ENCODE data around the gene PRR14L. TPM values are rescaled to one million over a fixed set of nuclear protein-coding genes. Genes with fewer than 3 reads are reported as not detected.
"Not testable (repeated sequence)": the region's sequence is repeated elsewhere in the genome, so short reads cannot be mapped to it uniquely, and the experiment has no call there.

The PRR14L gene
- total RNA-seq, 4 donors from 2014 or later = 22.8 to 28.4 (median 27.3) TPM

DNA sequence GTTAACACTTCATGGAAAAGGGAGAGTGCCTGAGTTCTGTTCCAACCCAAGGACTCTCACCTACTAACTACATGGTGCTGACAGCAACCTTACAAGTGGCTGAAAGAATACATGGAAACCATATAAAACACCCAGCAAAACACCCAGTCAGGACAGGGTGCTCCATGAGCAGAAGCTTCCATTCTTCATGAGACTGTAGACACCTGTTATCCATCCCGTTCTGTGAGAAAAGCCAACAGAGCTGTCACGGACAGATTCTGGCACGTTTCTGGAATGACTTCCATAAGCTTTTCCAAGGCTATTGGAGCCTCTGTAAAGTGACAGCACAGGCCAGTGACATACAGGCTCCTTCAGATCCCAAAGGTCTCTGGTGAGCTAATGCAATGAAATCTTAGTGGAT is 23.2 kb downstream of the PRR14L start:
- DNase-seq (ENCODE audit: low spot score in 2 of 2) = no peak
- no peaks in the 10 kb centered on the region for H3K9me3 ChIP-seq
- H3K4me3 ChIP-seq = no peak overlapping the region
- H3K36me3 ChIP-seq = peaks cover 0 to 47% (median 7%) of the 10 kb centered on the region in 3 donors
- TF ChIP-seq EP300 (IDR thresholded peaks at IDR 0.05) (no peak), POLR2A (IDR thresholded peaks at IDR 0.05) (no peak)
- TF ChIP-seq, protein P1, sequence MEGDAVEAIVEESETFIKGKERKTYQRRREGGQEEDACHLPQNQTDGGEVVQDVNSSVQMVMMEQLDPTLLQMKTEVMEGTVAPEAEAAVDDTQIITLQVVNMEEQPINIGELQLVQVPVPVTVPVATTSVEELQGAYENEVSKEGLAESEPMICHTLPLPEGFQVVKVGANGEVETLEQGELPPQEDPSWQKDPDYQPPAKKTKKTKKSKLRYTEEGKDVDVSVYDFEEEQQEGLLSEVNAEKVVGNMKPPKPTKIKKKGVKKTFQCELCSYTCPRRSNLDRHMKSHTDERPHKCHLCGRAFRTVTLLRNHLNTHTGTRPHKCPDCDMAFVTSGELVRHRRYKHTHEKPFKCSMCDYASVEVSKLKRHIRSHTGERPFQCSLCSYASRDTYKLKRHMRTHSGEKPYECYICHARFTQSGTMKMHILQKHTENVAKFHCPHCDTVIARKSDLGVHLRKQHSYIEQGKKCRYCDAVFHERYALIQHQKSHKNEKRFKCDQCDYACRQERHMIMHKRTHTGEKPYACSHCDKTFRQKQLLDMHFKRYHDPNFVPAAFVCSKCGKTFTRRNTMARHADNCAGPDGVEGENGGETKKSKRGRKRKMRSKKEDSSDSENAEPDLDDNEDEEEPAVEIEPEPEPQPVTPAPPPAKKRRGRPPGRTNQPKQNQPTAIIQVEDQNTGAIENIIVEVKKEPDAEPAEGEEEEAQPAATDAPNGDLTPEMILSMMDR (IDR thresholded peaks at IDR 0.05) = no peak
- peaks cover 0 to 9% (median 0%) of the 10 kb centered on the region in 4 donors for H3K4me1 ChIP-seq
- H3K27me3 ChIP-seq = no peaks in the 10 kb centered on the region
- 88 to 90% methylated on average over 3 of the region's 3 CpGs for WGBS, 2 donors
- H3K27ac ChIP-seq = no peak overlapping the region

DNA sequence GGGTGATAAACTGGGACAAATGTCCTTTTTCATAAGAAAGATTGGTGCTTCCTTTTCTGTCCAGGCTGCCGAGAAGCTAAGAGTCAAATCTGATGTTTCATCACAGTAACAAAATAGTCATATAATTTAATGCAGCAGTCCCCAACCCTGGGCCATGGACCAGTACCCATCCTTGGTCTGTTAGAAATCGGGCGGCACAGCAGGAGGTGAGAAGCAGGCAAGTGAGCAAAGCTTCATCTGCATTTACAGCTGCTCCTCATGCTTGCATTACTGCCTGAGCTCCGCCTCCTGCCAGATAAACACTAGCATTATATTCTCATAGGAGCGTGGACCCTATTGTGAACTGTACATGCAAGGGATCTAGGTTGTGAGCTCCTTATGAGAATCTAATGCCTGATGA is 26.2 kb downstream of the PRR14L start:
- Histone ChIP-seq H3K36me3 (peaks cover 0 to 75% (median 15%) of the 10 kb centered on the region in 3 donors), H3K4me3 (no peak overlapping the region), H3K9me3 (no peaks in the 10 kb centered on the region), H3K27me3 (no peaks in the 10 kb centered on the region), H3K4me1 (peaks cover 0 to 5% (median 0%) of the 10 kb centered on the region in 4 donors), H3K27ac (no peak overlapping the region)
- TF ChIP-seq EP300 (IDR thresholded peaks at IDR 0.05) = no peak
- TF ChIP-seq, protein P1 (IDR thresholded peaks at IDR 0.05) = no peak
- TF ChIP-seq POLR2A (IDR thresholded peaks at IDR 0.05) = no peak
- no peak for DNase-seq (ENCODE audit: low spot score in 2 of 2)
- 71 to 84% methylated on average over 5 of the region's 5 CpGs for WGBS, 2 donors

DNA sequence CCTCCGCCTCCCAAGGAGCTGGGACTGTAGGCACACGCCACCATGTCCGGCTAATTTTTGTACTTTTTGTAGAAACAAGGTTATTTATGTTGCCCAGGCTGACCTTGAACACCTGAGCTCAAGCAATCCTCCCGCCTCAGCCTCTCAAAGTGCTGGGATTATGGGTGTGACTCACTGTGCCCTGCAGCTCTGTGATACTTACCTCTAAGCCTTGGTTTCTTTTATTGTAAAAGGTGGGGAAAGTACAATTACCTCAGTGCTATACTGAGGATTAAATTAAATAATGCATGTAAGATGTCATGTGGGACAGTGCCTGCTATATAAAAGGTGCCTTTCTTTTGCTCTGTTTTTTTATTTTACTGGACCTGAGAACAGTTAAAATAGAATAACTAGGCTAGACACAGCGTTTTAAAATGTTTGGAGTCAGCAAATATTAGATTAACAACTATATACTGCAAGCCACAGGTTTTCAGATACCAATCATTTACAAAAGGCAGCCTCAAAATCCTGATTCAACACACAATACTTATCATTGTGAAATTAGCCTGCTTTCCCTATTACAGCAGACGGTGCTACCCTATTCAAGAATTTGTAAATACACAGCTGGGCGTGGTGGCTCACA is 30.0 kb downstream of the PRR14L start:
- WGBS, 2 donors = 91 to 92% methylated on average over 7 of the region's 7 CpGs
- Histone ChIP-seq H3K9me3 (no peaks in the 10 kb centered on the region), H3K36me3 (peaks cover 6 to 93% (median 16%) of the 10 kb centered on the region in 3 donors), H3K27me3 (no peaks in the 10 kb centered on the region), H3K4me1 (no peaks in the 10 kb centered on the region), H3K4me3 (no peak overlapping the region), H3K27ac (no peak overlapping the region)
- no peak for DNase-seq (ENCODE audit: low spot score in 2 of 2)
- TF ChIP-seq, protein P1 (IDR thresholded peaks at IDR 0.05) = no peak
- no peak for TF ChIP-seq POLR2A (IDR thresholded peaks at IDR 0.05)
- TF ChIP-seq EP300 (IDR thresholded peaks at IDR 0.05) = no peak

DNA sequence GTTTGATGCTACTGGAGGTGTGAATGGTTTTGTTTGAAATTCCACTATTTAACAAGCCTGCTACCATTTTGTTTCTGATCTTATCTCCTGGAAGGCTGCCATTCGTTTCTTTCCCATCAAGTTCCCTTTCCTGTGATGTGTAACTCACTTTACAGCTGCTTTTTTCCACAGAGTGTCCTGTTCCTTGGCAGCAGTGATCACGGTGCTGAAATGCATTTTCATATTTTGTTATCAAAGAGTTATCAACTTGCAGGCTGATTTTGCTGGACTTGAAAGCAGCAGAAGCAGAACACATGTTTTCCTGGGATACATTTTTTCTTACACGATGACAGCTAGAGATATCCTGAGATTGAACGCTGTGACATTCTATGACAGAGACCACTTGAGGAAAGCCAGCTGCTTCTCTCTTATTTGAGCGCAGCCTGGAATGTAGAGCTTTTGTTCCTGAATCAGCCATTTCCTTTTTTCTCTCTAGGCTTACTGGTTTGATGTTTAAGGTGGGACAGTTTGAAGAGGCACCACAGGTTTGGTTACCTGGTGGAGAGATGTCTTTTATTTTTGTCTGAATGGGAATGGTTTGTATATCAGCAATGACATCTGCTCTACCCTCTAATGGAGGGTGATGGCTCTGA is 34.7 kb downstream of the PRR14L start:
- no peaks in the 10 kb centered on the region for H3K27me3 ChIP-seq
- H3K4me3 ChIP-seq = no peak overlapping the region
- H3K36me3 ChIP-seq = peaks cover 6 to 93% (median 14%) of the 10 kb centered on the region in 3 donors
- H3K27ac ChIP-seq = no peak overlapping the region
- WGBS, 2 donors = 87 to 92% methylated on average over 5 of the region's 5 CpGs
- no peak for DNase-seq (ENCODE audit: low spot score in 2 of 2)
- H3K9me3 ChIP-seq = no peaks in the 10 kb centered on the region
- H3K4me1 ChIP-seq = no peaks in the 10 kb centered on the region
- TF ChIP-seq, protein P1 (IDR thresholded peaks at IDR 0.05) = no peak
- TF ChIP-seq POLR2A (IDR thresholded peaks at IDR 0.05) = no peak
- no peak for TF ChIP-seq EP300 (IDR thresholded peaks at IDR 0.05)

DNA sequence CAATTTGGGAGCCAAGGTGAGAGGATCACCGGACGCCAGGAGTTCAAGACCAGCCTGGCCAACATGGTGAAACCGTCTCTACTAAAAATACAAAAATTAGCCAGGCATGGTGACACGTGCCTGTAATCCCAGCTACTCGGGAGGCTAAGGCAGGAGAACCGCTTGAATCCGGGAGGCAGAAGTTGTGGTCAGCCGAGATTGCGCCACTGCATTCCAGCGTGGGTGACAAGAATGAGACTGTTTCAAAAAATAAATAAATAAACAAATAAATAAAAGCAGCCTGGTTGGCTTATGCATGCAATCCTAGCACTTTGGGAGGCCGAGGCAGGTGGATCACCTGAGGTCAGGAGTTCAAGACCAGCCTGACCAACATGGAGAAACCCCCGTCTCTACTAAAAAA is 38.7 kb downstream of the PRR14L start:
- H3K4me3 ChIP-seq; H3K4me1 ChIP-seq; DNase-seq (ENCODE audit: low spot score in 2 of 2); H3K27ac ChIP-seq; H3K9me3 ChIP-seq; H3K27me3 ChIP-seq: not testable (repeated sequence)
- 88 to 89% methylated on average over 12 of the region's 12 CpGs for WGBS, 2 donors
- peaks cover under 1 to 84% (median 3%) of the 10 kb centered on the region in 3 donors for H3K36me3 ChIP-seq
